ENCODE results near the gene EFNA5.
"Not testable (repeated sequence)": the region's sequence is repeated elsewhere in the genome, so short reads cannot be mapped to it uniquely, and the experiment has no call there.

EFNA5 gene

GRCh38 chr5:107460789-107461188, 209.9 kb downstream of the EFNA5 start:
- H3K9ac ChIP-seq (ENCODE audit: insufficient read length, low read depth): no peak overlapping the region
- TF ChIP-seq YY1 (IDR thresholded peaks at IDR 0.05; ENCODE audit: insufficient read depth, insufficient read length): no peak
- TF ChIP-seq ZNF274 (IDR thresholded peaks at IDR 0.05; ENCODE audit: low read depth, low read length): no peak
- TF ChIP-seq SUZ12 (IDR thresholded peaks at IDR 0.05; ENCODE audit: extremely low read depth, insufficient read depth, insufficient read length): no peak
- peaks cover 12% of the 10 kb centered on the region; the same call in 1 of the 2 replicates for H3K9me3 ChIP-seq (ENCODE audit: insufficient read depth, low read length)
- no peak overlapping the region for H3K4me3 ChIP-seq (ENCODE audit: insufficient read length, low read depth)
- H3K27me3 ChIP-seq (ENCODE audit: insufficient read depth, insufficient read length): no peaks in the 10 kb centered on the region
- DNase-seq (ENCODE audit: low read depth, low spot score): no peak
- no peaks in the 10 kb centered on the region for H3K4me1 ChIP-seq (ENCODE audit: insufficient read depth, insufficient read length)
- no peaks in the 10 kb centered on the region for H3K36me3 ChIP-seq (ENCODE audit: insufficient read depth, insufficient read length, low read length)

DNA sequence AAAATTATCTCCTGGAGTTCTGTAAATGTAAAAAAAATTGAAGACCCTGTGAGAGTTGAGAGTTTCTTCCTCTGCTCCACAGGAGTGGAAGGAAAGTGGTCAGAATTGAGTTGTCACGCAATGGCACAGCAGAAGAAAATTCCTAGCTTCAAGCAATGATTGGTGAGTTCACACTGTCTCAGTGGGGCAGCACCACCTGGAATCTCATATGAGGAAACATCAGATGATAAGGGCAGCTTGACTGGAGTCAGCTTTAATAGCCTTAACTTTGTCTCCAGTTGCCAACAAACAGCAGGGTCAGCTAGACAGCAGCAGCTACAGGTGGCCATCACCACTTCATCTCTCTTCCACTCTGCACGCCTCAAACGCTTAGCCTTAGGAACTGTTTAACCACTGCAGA, 211.1 kb downstream of the EFNA5 start:
- H3K36me3 ChIP-seq (ENCODE audit: insufficient read depth, insufficient read length, low read length): no peaks in the 10 kb centered on the region
- H3K27me3 ChIP-seq (ENCODE audit: insufficient read depth, insufficient read length): no peaks in the 10 kb centered on the region
- H3K4me3 ChIP-seq (ENCODE audit: insufficient read length, low read depth): no peak overlapping the region
- no peak for TF ChIP-seq SUZ12 (IDR thresholded peaks at IDR 0.05; ENCODE audit: extremely low read depth, insufficient read depth, insufficient read length)
- no peak for TF ChIP-seq YY1 (IDR thresholded peaks at IDR 0.05; ENCODE audit: insufficient read depth, insufficient read length)
- no peak for TF ChIP-seq ZNF274 (IDR thresholded peaks at IDR 0.05; ENCODE audit: low read depth, low read length)
- no peaks in the 10 kb centered on the region for H3K4me1 ChIP-seq (ENCODE audit: insufficient read depth, insufficient read length)
- DNase-seq (ENCODE audit: low read depth, low spot score): no peak
- H3K9me3 ChIP-seq (ENCODE audit: insufficient read depth, low read length): peaks cover 12% of the 10 kb centered on the region; the same call in 1 of the 2 replicates
- H3K9ac ChIP-seq (ENCODE audit: insufficient read length, low read depth): no peak overlapping the region

DNA sequence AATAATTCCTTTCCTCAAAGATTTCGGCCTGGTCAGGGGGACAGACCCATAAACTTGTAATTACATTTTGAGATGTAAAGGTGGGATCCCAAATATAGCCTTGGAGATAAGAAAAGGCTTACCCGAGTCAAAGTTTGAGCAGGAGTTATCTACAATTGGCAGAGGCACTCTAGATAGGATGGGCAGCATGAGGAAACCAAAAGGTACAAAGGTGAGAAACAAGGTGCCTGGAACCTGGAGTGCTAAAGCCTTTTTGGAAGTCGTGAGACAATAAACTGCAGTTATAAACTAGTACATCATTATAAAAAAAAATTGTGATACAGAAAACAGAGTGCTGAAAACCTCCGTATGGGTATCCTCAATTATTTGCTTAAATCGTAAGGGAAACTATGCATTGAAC, 212.4 kb downstream of the EFNA5 start:
- no peak overlapping the region for H3K9ac ChIP-seq (ENCODE audit: insufficient read length, low read depth)
- H3K4me1 ChIP-seq (ENCODE audit: insufficient read depth, insufficient read length): no peaks in the 10 kb centered on the region
- no peak overlapping the region for H3K4me3 ChIP-seq (ENCODE audit: insufficient read length, low read depth)
- no peaks in the 10 kb centered on the region for H3K27me3 ChIP-seq (ENCODE audit: insufficient read depth, insufficient read length)
- H3K9me3 ChIP-seq (ENCODE audit: insufficient read depth, low read length): peaks cover 12% of the 10 kb centered on the region; the same call in 1 of the 2 replicates
- no peaks in the 10 kb centered on the region for H3K36me3 ChIP-seq (ENCODE audit: insufficient read depth, insufficient read length, low read length)
- TF ChIP-seq YY1 (IDR thresholded peaks at IDR 0.05; ENCODE audit: insufficient read depth, insufficient read length) (no peak), ZNF274 (IDR thresholded peaks at IDR 0.05; ENCODE audit: low read depth, low read length) (no peak), SUZ12 (IDR thresholded peaks at IDR 0.05; ENCODE audit: extremely low read depth, insufficient read depth, insufficient read length) (no peak)
- no peak for DNase-seq (ENCODE audit: low read depth, low spot score)

DNA sequence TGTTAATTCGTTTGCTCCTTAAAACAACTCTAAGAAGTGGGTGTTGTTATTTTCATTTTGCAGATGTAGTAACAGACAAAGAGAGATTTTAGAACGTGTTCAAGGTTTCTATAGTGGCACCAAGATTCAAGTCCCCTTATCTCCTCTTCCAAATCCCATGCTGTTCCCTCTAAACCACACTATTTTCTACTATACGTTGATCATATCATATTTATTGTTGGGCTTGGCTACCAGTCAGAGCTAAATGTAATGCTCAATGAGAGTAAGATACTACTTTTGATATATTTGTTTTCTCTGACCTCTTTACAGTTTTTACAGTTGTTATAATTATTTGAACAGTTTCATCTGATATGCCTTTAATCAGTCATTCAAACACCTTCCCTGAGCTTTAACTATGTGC, 212.9 kb downstream of the EFNA5 start:
- Histone ChIP-seq H3K4me3 (ENCODE audit: insufficient read length, low read depth) (no peak overlapping the region), H3K27me3 (ENCODE audit: insufficient read depth, insufficient read length) (no peaks in the 10 kb centered on the region), H3K36me3 (ENCODE audit: insufficient read depth, insufficient read length, low read length) (no peaks in the 10 kb centered on the region), H3K4me1 (ENCODE audit: insufficient read depth, insufficient read length) (no peaks in the 10 kb centered on the region), H3K9ac (ENCODE audit: insufficient read length, low read depth) (no peak overlapping the region), H3K9me3 (ENCODE audit: insufficient read depth, low read length) (peaks cover 12% of the 10 kb centered on the region; the same call in 1 of the 2 replicates)
- TF ChIP-seq YY1 (IDR thresholded peaks at IDR 0.05; ENCODE audit: insufficient read depth, insufficient read length) (no peak), ZNF274 (IDR thresholded peaks at IDR 0.05; ENCODE audit: low read depth, low read length) (no peak), SUZ12 (IDR thresholded peaks at IDR 0.05; ENCODE audit: extremely low read depth, insufficient read depth, insufficient read length) (no peak)
- no peak for DNase-seq (ENCODE audit: low read depth, low spot score)

DNA sequence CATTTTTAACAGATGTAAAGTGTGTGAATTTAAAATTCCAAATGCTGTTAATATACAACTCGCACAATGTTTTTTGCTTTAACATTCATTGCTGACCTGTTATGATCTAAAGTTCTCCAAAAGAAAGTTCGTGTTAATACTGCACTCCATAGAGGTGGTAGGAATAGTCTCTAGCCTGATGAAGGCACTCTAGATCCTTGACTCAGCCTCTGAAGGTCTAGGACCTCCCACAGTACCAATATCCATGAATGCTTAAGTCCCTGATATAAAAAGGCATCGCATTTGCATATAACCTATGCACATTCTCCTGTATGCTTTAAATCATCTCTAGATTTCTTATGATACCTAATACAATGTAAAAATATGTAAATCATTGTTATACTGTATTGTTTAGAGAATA, 213.6 kb downstream of the EFNA5 start:
- Histone ChIP-seq H3K4me3 (ENCODE audit: insufficient read length, low read depth) (no peak overlapping the region), H3K4me1 (ENCODE audit: insufficient read depth, insufficient read length) (no peaks in the 10 kb centered on the region), H3K9me3 (ENCODE audit: insufficient read depth, low read length) (peaks cover 12% of the 10 kb centered on the region; the same call in 1 of the 2 replicates), H3K27me3 (ENCODE audit: insufficient read depth, insufficient read length) (no peaks in the 10 kb centered on the region), H3K9ac (ENCODE audit: insufficient read length, low read depth) (no peak overlapping the region), H3K36me3 (ENCODE audit: insufficient read depth, insufficient read length, low read length) (no peaks in the 10 kb centered on the region)
- no peak for DNase-seq (ENCODE audit: low read depth, low spot score)
- TF ChIP-seq ZNF274 (IDR thresholded peaks at IDR 0.05; ENCODE audit: low read depth, low read length) (no peak), SUZ12 (IDR thresholded peaks at IDR 0.05; ENCODE audit: extremely low read depth, insufficient read depth, insufficient read length) (no peak), YY1 (IDR thresholded peaks at IDR 0.05; ENCODE audit: insufficient read depth, insufficient read length) (no peak)

DNA sequence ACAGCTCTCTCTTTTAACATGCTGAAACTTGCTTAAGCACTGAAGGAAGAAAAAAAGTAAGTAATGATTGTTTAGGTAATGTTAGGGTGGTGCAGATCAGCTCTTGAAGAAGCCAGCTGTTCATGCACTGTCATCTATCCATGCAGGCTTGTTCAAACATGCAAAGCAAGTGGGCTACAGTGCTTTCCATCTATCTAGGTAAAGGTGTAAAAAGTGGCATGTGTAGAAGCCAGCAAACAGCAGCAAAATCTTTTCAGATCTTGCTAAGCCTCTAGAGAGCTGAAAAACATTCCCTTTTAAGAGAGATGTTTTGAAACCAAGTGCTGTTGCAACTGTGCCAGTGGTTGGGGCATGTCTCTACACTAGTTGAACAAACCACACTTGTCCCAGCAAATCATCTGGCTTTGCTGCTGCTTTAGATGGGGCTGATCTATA, 214.4 kb downstream of the EFNA5 start:
- Histone ChIP-seq H3K4me3 (ENCODE audit: insufficient read length, low read depth) (no peak overlapping the region), H3K4me1 (ENCODE audit: insufficient read depth, insufficient read length) (no peaks in the 10 kb centered on the region), H3K27me3 (ENCODE audit: insufficient read depth, insufficient read length) (no peaks in the 10 kb centered on the region), H3K9me3 (ENCODE audit: insufficient read depth, low read length) (peaks cover 12% of the 10 kb centered on the region; the same call in 1 of the 2 replicates), H3K9ac (ENCODE audit: insufficient read length, low read depth) (no peak overlapping the region), H3K36me3 (ENCODE audit: insufficient read depth, insufficient read length, low read length) (no peaks in the 10 kb centered on the region)
- no peak for TF ChIP-seq YY1 (IDR thresholded peaks at IDR 0.05; ENCODE audit: insufficient read depth, insufficient read length)
- no peak for TF ChIP-seq SUZ12 (IDR thresholded peaks at IDR 0.05; ENCODE audit: extremely low read depth, insufficient read depth, insufficient read length)
- TF ChIP-seq ZNF274 (IDR thresholded peaks at IDR 0.05; ENCODE audit: low read depth, low read length): no peak
- no peak for DNase-seq (ENCODE audit: low read depth, low spot score)

DNA sequence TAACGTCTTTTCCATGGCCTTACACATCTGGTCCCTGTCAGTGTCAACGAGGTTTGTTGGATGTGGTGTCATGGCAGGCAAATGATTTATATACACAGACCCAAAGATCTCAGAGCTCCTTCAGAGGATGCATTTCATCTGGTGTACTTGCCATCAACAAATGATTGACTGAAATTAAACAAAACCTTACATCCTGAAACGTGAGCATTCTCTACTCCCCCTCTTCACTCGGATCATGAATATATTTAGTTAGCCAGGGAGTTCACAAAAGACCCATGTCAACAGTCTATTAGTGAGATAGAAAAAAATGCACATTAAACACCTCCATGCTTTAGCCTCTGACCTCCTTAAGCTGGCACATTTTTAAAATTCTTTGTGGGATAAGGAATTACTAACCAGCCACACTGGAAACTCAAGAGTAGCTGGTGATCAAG, 215.6 kb downstream of the EFNA5 start:
- no peaks in the 10 kb centered on the region for H3K36me3 ChIP-seq (ENCODE audit: insufficient read depth, insufficient read length, low read length)
- no peaks in the 10 kb centered on the region for H3K4me1 ChIP-seq (ENCODE audit: insufficient read depth, insufficient read length)
- H3K9me3 ChIP-seq (ENCODE audit: insufficient read depth, low read length): peaks cover 12% of the 10 kb centered on the region; the same call in 1 of the 2 replicates
- no peak for DNase-seq (ENCODE audit: low read depth, low spot score)
- H3K27me3 ChIP-seq (ENCODE audit: insufficient read depth, insufficient read length): no peaks in the 10 kb centered on the region
- H3K9ac ChIP-seq (ENCODE audit: insufficient read length, low read depth): no peak overlapping the region
- H3K4me3 ChIP-seq (ENCODE audit: insufficient read length, low read depth): no peak overlapping the region
- TF ChIP-seq SUZ12 (IDR thresholded peaks at IDR 0.05; ENCODE audit: extremely low read depth, insufficient read depth, insufficient read length) (no peak), YY1 (IDR thresholded peaks at IDR 0.05; ENCODE audit: insufficient read depth, insufficient read length) (no peak), ZNF274 (IDR thresholded peaks at IDR 0.05; ENCODE audit: low read depth, low read length) (no peak)

- not testable (repeated sequence) for H3K27me3 ChIP-seq (ENCODE audit: insufficient read depth, insufficient read length); H3K36me3 ChIP-seq (ENCODE audit: insufficient read depth, insufficient read length, low read length); H3K9ac ChIP-seq (ENCODE audit: insufficient read length, low read depth); DNase-seq (ENCODE audit: low read depth, low spot score); H3K4me1 ChIP-seq (ENCODE audit: insufficient read depth, insufficient read length); H3K9me3 ChIP-seq (ENCODE audit: insufficient read depth, low read length); H3K4me3 ChIP-seq (ENCODE audit: insufficient read length, low read depth)
These were observed 218.9 kb downstream of the EFNA5 start for GRCh38 chr5:107451827-107452226.

Measured in NT2/D1 (cell line).